Retinal pigment epithelial cell (primary cell): ENCODE results near the gene RGL3.
"Not testable (repeated sequence)": the region's sequence is repeated elsewhere in the genome, so short reads cannot be mapped to it uniquely, and the experiment has no call there.

ENCODE experiments used
- DNase-seq: peaks from one replicate; pipeline ENCODE4 v3.0.0-alpha.2; 2010; ENCODE audit warnings: low read depth
- H3K4me3 ChIP-seq: 2 replicates; pipeline ENCODE4 v1.5.1; 2011; ENCODE audit warnings: mild to moderate bottlenecking, low read length, control low read depth, moderate library complexity
- CTCF ChIP-seq: conservative IDR thresholded peaks from 2 replicates; pipeline ENCODE4 v1.5.1; 2011; ENCODE audit warnings: low read depth, low read length, control low read depth, inconsistent platforms

Gene RGL3

GRCh38 chr19:11435833-11436313 lies 16.8 kb upstream of the RGL3 start:
- DNase-seq = no peak
- no peak for TF ChIP-seq CTCF
- peak overlapping the region; percentile 98 for H3K4me3 ChIP-seq

- H3K4me3 ChIP-seq = peak within 1 kb of the TSS; percentile 98
- TF ChIP-seq CTCF = peak; percentile 87
- peak; percentile 99 for DNase-seq
Measured at GRCh38 chr19:11435057-11435832, 16.1 kb upstream of the RGL3 start, which contains the start of the genes ODAD3 and PRKCSH. Gene ODAD3, minus strand, starts transcription at chr19:11435121. Its CDS starts 105 bp downstream, at chr19:11435016. Gene PRKCSH, plus strand, starts transcription at chr19:11435635. Its CDS starts 483 bp downstream, at chr19:11436118.

- no peak for DNase-seq
- TF ChIP-seq CTCF = no peak
- H3K4me3 ChIP-seq = peak overlapping the region; percentile 53
Measured at GRCh38 chr19:11434703-11435056, 15.6 kb upstream of the RGL3 start.

GRCh38 chr19:11433526-11433925 lies 14.4 kb upstream of the RGL3 start:
- DNase-seq, H3K4me3 ChIP-seq: not testable (repeated sequence)

GRCh38 chr19:11426656-11427055 lies 7.5 kb upstream of the RGL3 start:
- no peak for DNase-seq
- no peak for TF ChIP-seq CTCF
- no peak overlapping the region for H3K4me3 ChIP-seq

GRCh38 chr19:11425719-11426457 lies 6.8 kb upstream of the RGL3 start:
- DNase-seq = no peak
- no peak for TF ChIP-seq CTCF
- H3K4me3 ChIP-seq = no peak overlapping the region

GRCh38 chr19:11423791-11424181 lies 4.7 kb upstream of the RGL3 start:
- TF ChIP-seq CTCF = no peak
- H3K4me3 ChIP-seq = no peak overlapping the region
- DNase-seq = no peak
